Neuronal stem cell (in vitro differentiated cells): ENCODE measurements around the gene ANKS1B.

Experiments used
- DNase-seq: peaks from one replicate; pipeline ENCODE4 v3.0.0-alpha.2; 2013; ENCODE audit warnings: low spot score
- H2AFZ ChIP-seq: one replicate; pipeline ENCODE4 v1.6.1; 2013; ENCODE audit warnings: mild to moderate bottlenecking, low read length, inconsistent platforms
- H2AK5ac ChIP-seq: 2 replicates; pipeline ENCODE4 v1.6.1; 2013; ENCODE audit warnings: low read depth, mild to moderate bottlenecking, inconsistent platforms, low read length, moderate library complexity, mixed read lengths
- H2BK120ac ChIP-seq: 2 replicates; pipeline ENCODE4 v1.6.1; 2013; ENCODE audit warnings: low read depth, mild to moderate bottlenecking, inconsistent platforms, low read length, moderate library complexity, mixed read lengths
- H2BK12ac ChIP-seq: one replicate; pipeline ENCODE4 v1.6.1; 2013; ENCODE audit warnings: low read length, inconsistent platforms
- H2BK15ac ChIP-seq: 2 replicates; pipeline ENCODE4 v1.6.1; 2013; ENCODE audit warnings: mild to moderate bottlenecking, low read length, inconsistent platforms, mixed read lengths
- H2BK5ac ChIP-seq: one replicate; pipeline ENCODE4 v1.6.1; 2013; ENCODE audit warnings: inconsistent platforms, mild to moderate bottlenecking, low read length, moderate library complexity
- H3K14ac ChIP-seq: one replicate; pipeline ENCODE4 v1.6.1; 2013; ENCODE audit warnings: low read length, inconsistent platforms
- H3K18ac ChIP-seq: 2 replicates; pipeline ENCODE4 v1.6.1; 2013; ENCODE audit warnings: low read length, inconsistent platforms
- H3K23ac ChIP-seq: 2 replicates; pipeline ENCODE4 v1.6.1; 2013; ENCODE audit warnings: low read depth, mild to moderate bottlenecking, mixed read lengths, low read length, inconsistent platforms; ENCODE audit not compliant: poor library complexity
- H3K27ac ChIP-seq: replicated peaks from 3 replicates; pipeline ENCODE4 v1.5.1; 2013; ENCODE audit warnings: low read length, inconsistent platforms
- H3K27me3 ChIP-seq, 3 experiments: 2 replicates each; pipeline ENCODE4 v1.6.1; 2013; ENCODE audit warnings: low read length in 3 of 3, mild to moderate bottlenecking in 2 of 3, inconsistent platforms in 1 of 3, low read depth in 1 of 3, mixed read lengths in 1 of 3, moderate library complexity in 1 of 3; ENCODE audit not compliant: control insufficient read depth in 3 of 3, insufficient read depth in 3 of 3
- H3K36me3 ChIP-seq, 2 donors: replicated peaks in 1 of 2; 2 replicates each; pipeline ENCODE4 v1.6.1; 2013; ENCODE audit warnings: low read length in 2 of 2; ENCODE audit not compliant: control insufficient read depth in 2 of 2, insufficient read depth in 2 of 2
- H3K4ac ChIP-seq: 2 replicates; pipeline ENCODE4 v1.6.1; 2013; ENCODE audit warnings: inconsistent platforms, mild to moderate bottlenecking, low read length, moderate library complexity
- H3K4me1 ChIP-seq, 2 donors: 1 replicate in 1 of 2; 2 replicates in 1 of 2; pipeline ENCODE4 v1.6.1; 2013; ENCODE audit warnings: low read length in 2 of 2, low read depth in 1 of 2; ENCODE audit not compliant: control insufficient read depth in 2 of 2, insufficient read depth in 1 of 2
- H3K4me2 ChIP-seq: one replicate; pipeline ENCODE4 v1.6.1; 2013; ENCODE audit warnings: mild to moderate bottlenecking, low read length, inconsistent platforms; ENCODE audit not compliant: insufficient read depth, poor library complexity, severe bottlenecking
- H3K4me3 ChIP-seq, 2 donors: 2 replicates each; pipeline ENCODE4 v1.5.1; 2013; ENCODE audit warnings: low read length in 2 of 2, mild to moderate bottlenecking in 2 of 2, inconsistent platforms in 1 of 2, moderate library complexity in 1 of 2
- H3K79me1 ChIP-seq: one replicate; pipeline ENCODE4 v1.6.1; 2013; ENCODE audit warnings: low read depth, mild to moderate bottlenecking, inconsistent platforms, low read length, moderate library complexity
- H3K9ac ChIP-seq: one replicate; pipeline ENCODE4 v1.6.1; 2013; ENCODE audit warnings: mild to moderate bottlenecking, low read depth, low read length, inconsistent platforms; ENCODE audit not compliant: poor library complexity
- H3K9me3 ChIP-seq, 2 donors: replicated peaks in 1 of 2; 2 replicates each; pipeline versions ENCODE3 to v1.6.1; 2013; ENCODE audit warnings: low read length in 2 of 2, mild to moderate bottlenecking in 2 of 2, inconsistent platforms in 1 of 2, low read depth in 1 of 2, mixed read lengths in 1 of 2, moderate library complexity in 1 of 2; ENCODE audit not compliant: control insufficient read depth in 2 of 2, insufficient read depth in 1 of 2
- H4K8ac ChIP-seq: one replicate; pipeline ENCODE4 v1.6.1; 2013; ENCODE audit warnings: low read depth, mild to moderate bottlenecking, inconsistent platforms, low read length, moderate library complexity
- H4K91ac ChIP-seq: one replicate; pipeline ENCODE4 v1.6.1; 2013; ENCODE audit warnings: low read length, low read depth, mild to moderate bottlenecking, inconsistent platforms; ENCODE audit not compliant: poor library complexity
- whole genome bisulfite sequencing, 2 donors: extraction: QIAGEN DNeasy Blood & Tissue Kit; methylation state at CpG; one replicate each; pipeline ENCODE4 v1.1.7; 2013; ENCODE audit warnings: missing lambda C conversion rate in 2 of 2, mixed read lengths in 1 of 2; ENCODE audit not compliant: insufficient read length in 2 of 2, insufficient replicate concordance in 1 of 2; ENCODE audit errors: extremely low coverage in 2 of 2; 5-methylcytosine and 5-hydroxymethylcytosine counted together

The ANKS1B gene

GRCh38 chr12:99087278-99087677, 897.5 kb downstream of the ANKS1B start:
- H2AK5ac ChIP-seq = no peak overlapping the region
- no peak overlapping the region for H2BK12ac ChIP-seq
- H3K79me1 ChIP-seq = no peaks in the 10 kb centered on the region
- H3K4ac ChIP-seq = no peak overlapping the region
- H2AFZ ChIP-seq = peak overlapping the region; percentile 2
- DNase-seq = peak; percentile 32
- no peak overlapping the region for H3K14ac ChIP-seq
- H3K9ac ChIP-seq = no peak overlapping the region
- H3K23ac ChIP-seq = no peak overlapping the region
- no peak overlapping the region for H3K27ac ChIP-seq
- no peak overlapping the region for H3K18ac ChIP-seq
- H3K27me3 ChIP-seq = no peaks in the 10 kb centered on the region
- no peaks in the 10 kb centered on the region for H3K36me3 ChIP-seq
- no CpG with 5 or more reads among the region's 5 CpGs for whole genome bisulfite sequencing, 2 donors
- H4K8ac ChIP-seq = no peak overlapping the region
- H3K4me3 ChIP-seq = no peak overlapping the region
- H2BK120ac ChIP-seq = no peak overlapping the region
- H3K9me3 ChIP-seq = no peaks in the 10 kb centered on the region
- H2BK15ac ChIP-seq = no peak overlapping the region
- H3K4me1 ChIP-seq = peaks cover 2% of the 10 kb centered on the region in 2 donors
- no peak overlapping the region for H3K4me2 ChIP-seq
- no peak overlapping the region for H4K91ac ChIP-seq
- no peak overlapping the region for H2BK5ac ChIP-seq

DNA sequence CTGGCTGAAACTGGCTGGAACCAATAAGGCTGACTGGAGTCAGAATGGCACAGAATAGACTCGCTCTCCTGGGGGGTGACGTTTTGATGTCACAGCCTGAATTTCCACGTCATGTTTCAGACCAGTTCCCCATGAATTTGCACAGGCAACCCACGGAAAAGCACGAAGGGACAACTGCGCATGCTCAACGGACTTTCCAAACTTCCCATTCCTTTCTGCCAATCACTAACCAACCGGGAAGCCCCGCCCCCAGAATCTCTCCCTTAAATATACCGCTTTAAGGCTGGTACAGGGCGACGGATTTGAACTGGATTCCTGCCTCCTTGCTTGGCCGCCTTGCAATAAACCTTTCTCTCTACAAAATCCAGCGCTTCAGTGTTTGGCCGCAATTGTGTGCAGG, 904.9 kb downstream of the ANKS1B start:
- Histone ChIP-seq H2BK15ac (no peak overlapping the region), H3K4me2 (no peak overlapping the region), H2AFZ (peak overlapping the region; percentile 68), H3K27ac (no peak overlapping the region), H3K9me3 (no peaks in the 10 kb centered on the region), H3K4ac (no peak overlapping the region), H4K91ac (no peak overlapping the region), H4K8ac (no peak overlapping the region), H3K14ac (no peak overlapping the region), H2BK5ac (no peak overlapping the region), H3K27me3 (no peaks in the 10 kb centered on the region), H2AK5ac (no peak overlapping the region), H2BK12ac (no peak overlapping the region), H3K23ac (no peak overlapping the region), H3K4me1 (peaks cover 0 to 5% of the 10 kb centered on the region in 2 donors), H2BK120ac (no peak overlapping the region), H3K18ac (no peak overlapping the region), H3K36me3 (no peaks in the 10 kb centered on the region), H3K9ac (no peak overlapping the region), H3K79me1 (no peaks in the 10 kb centered on the region), H3K4me3 (no peak overlapping the region)
- WGBS, 2 donors = no CpG with 5 or more reads among the region's 15 CpGs
- DNase-seq = no peak

DNA sequence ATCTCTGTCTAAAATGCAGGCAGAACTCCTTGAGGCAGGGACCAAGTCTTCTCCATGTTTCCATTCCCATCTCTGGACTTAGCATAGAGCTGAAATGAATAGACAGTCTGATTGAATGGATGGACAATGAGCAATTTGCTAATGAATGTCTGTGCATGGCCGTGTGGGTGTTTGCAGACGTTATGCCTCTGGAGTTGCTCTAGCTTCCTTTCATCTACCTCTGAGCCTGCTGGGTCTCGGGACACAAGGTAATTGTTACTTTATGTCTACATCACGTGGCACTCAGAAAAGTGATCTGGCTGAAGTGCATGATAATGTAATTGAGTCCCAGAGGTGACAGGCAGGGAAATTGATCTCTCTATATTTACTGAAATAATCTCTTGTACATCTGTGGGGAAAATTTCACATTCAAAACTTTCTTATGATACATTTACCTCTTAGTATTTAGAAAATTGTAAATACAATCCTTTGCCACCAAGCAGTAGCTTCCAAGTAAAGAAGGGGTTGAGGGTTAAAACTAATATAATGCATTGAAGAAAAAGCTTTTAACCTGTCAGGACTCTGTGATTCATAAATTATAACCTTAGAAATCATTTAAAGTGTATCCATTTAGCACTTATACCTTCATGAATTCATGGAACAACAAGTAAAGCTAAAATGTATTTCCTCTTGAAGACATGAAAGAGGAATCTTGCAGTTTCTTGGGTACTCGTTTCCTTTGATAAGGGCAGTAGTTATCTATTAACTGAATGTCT, 915.6 kb downstream of the ANKS1B start:
- no peak overlapping the region for H3K27ac ChIP-seq
- no peak overlapping the region for H3K4me2 ChIP-seq
- no peaks in the 10 kb centered on the region for H3K36me3 ChIP-seq
- no peak overlapping the region for H3K23ac ChIP-seq
- H3K4me1 ChIP-seq = peaks cover 0 to 7% of the 10 kb centered on the region in 2 donors
- H3K27me3 ChIP-seq = no peaks in the 10 kb centered on the region
- H3K18ac ChIP-seq = no peak overlapping the region
- H2AFZ ChIP-seq = peak overlapping the region; percentile 24
- no peak overlapping the region for H2BK5ac ChIP-seq
- no peak overlapping the region for H2AK5ac ChIP-seq
- no peak overlapping the region for H3K9ac ChIP-seq
- no peak overlapping the region for H3K4me3 ChIP-seq
- DNase-seq = no peak
- H2BK15ac ChIP-seq = no peak overlapping the region
- no peak overlapping the region for H3K4ac ChIP-seq
- WGBS, 2 donors = no CpG with 5 or more reads among the region's 5 CpGs
- no peak overlapping the region for H3K14ac ChIP-seq
- no peak overlapping the region for H4K8ac ChIP-seq
- H4K91ac ChIP-seq = no peak overlapping the region
- no peaks in the 10 kb centered on the region for H3K79me1 ChIP-seq
- H2BK120ac ChIP-seq = no peak overlapping the region
- no peaks in the 10 kb centered on the region for H3K9me3 ChIP-seq
- no peak overlapping the region for H2BK12ac ChIP-seq

DNA sequence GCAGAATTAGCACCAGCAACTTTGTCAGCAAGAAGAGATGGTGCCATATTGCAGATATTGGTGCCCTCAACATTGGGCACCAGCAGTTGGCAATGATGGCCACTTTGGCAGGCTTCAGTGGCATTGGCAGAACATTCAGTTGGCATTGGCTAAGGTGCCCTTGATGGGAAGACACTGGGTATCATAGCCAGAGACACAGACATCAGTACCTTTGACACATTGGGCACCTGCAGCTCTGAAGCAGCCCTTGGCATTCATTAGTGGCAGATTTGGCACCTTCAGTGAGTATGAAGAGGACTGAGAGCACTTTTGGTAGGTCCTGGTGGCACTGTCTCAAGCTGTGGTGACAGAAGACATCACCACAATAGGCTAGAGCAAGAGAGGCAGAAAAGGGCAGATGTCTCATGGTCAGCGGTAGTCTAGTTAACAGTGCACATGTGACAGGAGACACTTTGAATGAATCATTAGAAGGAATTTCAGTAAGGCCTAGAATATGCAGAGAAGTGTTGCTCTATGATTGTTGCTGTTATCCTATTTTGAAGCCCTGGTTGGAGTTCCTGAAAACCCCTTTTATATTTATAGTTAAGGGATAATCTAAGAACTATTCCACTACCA, 917.5 kb downstream of the ANKS1B start:
- WGBS, 2 donors = no CpG with 5 or more reads among the region's 1 CpG
- no peak overlapping the region for H3K4me2 ChIP-seq
- no peak overlapping the region for H2AFZ ChIP-seq
- H2AK5ac ChIP-seq = no peak overlapping the region
- H2BK15ac ChIP-seq = no peak overlapping the region
- no peak overlapping the region for H3K14ac ChIP-seq
- no peak overlapping the region for H4K8ac ChIP-seq
- H3K4me1 ChIP-seq = peaks cover 0 to 7% of the 10 kb centered on the region in 2 donors
- H3K27me3 ChIP-seq = no peaks in the 10 kb centered on the region
- H2BK120ac ChIP-seq = no peak overlapping the region
- no peak overlapping the region for H2BK5ac ChIP-seq
- H3K4ac ChIP-seq = no peak overlapping the region
- H3K9me3 ChIP-seq = no peaks in the 10 kb centered on the region
- H3K18ac ChIP-seq = no peak overlapping the region
- no peak for DNase-seq
- no peak overlapping the region for H3K23ac ChIP-seq
- H3K9ac ChIP-seq = no peak overlapping the region
- H3K36me3 ChIP-seq = no peaks in the 10 kb centered on the region
- no peaks in the 10 kb centered on the region for H3K79me1 ChIP-seq
- H2BK12ac ChIP-seq = no peak overlapping the region
- no peak overlapping the region for H3K4me3 ChIP-seq
- no peak overlapping the region for H3K27ac ChIP-seq
- no peak overlapping the region for H4K91ac ChIP-seq
